ENCODE measurements around the gene SYTL3. TPM values are rescaled to one million over a fixed set of nuclear protein-coding genes. Genes with fewer than 3 reads are reported as not detected.

The SYTL3 gene
- total and polyA plus RNA-seq, 10 of the 15 experiments (the other 5 are each of a cell fraction or from before 2014, with no cell fraction given) = 3.3 to 12.1 (median 6.9) TPM

- TF ChIP-seq SRF (IDR thresholded peaks at IDR 0.05; ENCODE audit: low read depth in 2 of 2, low read length in 2 of 2) = no peak
- no peak for TF ChIP-seq USF2 (IDR thresholded peaks at IDR 0.05; ENCODE audit: borderline replicate concordance, low read depth, low read length)
- TF ChIP-seq SKIL (IDR thresholded peaks at IDR 0.05; ENCODE audit: low read depth, poor library complexity, severe bottlenecking) = peak; percentile 46
- peak in 1 of 2 experiments; percentile 1; a peak in 1 of 4 replicates for TF ChIP-seq BHLHE40 (IDR thresholded peaks at IDR 0.05; ENCODE audit: borderline replicate concordance in 1 of 2, low read depth in 2 of 2, low read length in 1 of 2)
- TF ChIP-seq, protein P1, sequence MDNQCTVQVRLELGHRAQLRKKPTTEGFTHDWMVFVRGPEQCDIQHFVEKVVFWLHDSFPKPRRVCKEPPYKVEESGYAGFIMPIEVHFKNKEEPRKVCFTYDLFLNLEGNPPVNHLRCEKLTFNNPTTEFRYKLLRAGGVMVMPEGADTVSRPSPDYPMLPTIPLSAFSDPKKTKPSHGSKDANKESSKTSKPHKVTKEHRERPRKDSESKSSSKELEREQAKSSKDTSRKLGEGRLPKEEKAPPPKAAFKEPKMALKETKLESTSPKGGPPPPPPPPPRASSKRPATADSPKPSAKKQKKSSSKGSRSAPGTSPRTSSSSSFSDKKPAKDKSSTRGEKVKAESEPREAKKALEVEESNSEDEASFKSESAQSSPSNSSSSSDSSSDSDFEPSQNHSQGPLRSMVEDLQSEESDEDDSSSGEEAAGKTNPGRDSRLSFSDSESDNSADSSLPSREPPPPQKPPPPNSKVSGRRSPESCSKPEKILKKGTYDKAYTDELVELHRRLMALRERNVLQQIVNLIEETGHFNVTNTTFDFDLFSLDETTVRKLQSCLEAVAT (IDR thresholded peaks at IDR 0.05) = 0 out of 2 replicates have a peak, but pooled peaks have one; percentile 9
- TF ChIP-seq LARP7 (IDR thresholded peaks at IDR 0.05) = no peak
- TF ChIP-seq, protein P2, sequence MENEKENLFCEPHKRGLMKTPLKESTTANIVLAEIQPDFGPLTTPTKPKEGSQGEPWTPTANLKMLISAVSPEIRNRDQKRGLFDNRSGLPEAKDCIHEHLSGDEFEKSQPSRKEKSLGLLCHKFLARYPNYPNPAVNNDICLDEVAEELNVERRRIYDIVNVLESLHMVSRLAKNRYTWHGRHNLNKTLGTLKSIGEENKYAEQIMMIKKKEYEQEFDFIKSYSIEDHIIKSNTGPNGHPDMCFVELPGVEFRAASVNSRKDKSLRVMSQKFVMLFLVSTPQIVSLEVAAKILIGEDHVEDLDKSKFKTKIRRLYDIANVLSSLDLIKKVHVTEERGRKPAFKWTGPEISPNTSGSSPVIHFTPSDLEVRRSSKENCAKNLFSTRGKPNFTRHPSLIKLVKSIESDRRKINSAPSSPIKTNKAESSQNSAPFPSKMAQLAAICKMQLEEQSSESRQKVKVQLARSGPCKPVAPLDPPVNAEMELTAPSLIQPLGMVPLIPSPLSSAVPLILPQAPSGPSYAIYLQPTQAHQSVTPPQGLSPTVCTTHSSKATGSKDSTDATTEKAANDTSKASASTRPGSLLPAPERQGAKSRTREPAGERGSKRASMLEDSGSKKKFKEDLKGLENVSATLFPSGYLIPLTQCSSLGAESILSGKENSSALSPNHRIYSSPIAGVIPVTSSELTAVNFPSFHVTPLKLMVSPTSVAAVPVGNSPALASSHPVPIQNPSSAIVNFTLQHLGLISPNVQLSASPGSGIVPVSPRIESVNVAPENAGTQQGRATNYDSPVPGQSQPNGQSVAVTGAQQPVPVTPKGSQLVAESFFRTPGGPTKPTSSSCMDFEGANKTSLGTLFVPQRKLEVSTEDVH (IDR thresholded peaks at IDR 0.05; ENCODE audit: low read depth, partially characterized antibody) = no peak
- TF ChIP-seq ATF2 (IDR thresholded peaks at IDR 0.05; ENCODE audit: low read length) = no peak
- peak; percentile 7; the same call in 1 of the 2 replicates for TF ChIP-seq MXI1 (IDR thresholded peaks at IDR 0.05; ENCODE audit: low read depth, low read length)
- 0 out of 2 replicates have a peak, but pooled peaks have one; percentile 16 for TF ChIP-seq MTA2 (IDR thresholded peaks at IDR 0.05; ENCODE audit: low read depth)
- TF ChIP-seq CUX1 (IDR thresholded peaks at IDR 0.05; ENCODE audit: insufficient replicate concordance, low read depth, low read length) = no peak
- TF ChIP-seq ZSCAN29 (IDR thresholded peaks at IDR 0.05) = no peak
Observed at GRCh38 chr6:158645064-158646022, 4.5 kb upstream of the SYTL3 start (continued).

Measured in GM12878 (cell line).